OCI-LY7 (cell line): Measurements from ENCODE around the gene FLRT1.

Experiments
- EZH2phosphoT487 ChIP-seq: fragments of 200-600 bp; sonication (generic); IDR thresholded peaks from 2 replicates; pipeline ENCODE4 v1.6.1; 2018; ENCODE audit warnings: low read depth, borderline replicate concordance, mild to moderate bottlenecking, mixed run types, antibody characterized with exemption, low read length, moderate library complexity, mixed read lengths
- TF ChIP-seq, protein P1 (sequence below): fragments of 200-600 bp; sonication (generic); conservative IDR thresholded peaks from 2 replicates; pipeline ENCODE4 v1.5.1; 2014; ENCODE audit warnings: mild to moderate bottlenecking, antibody characterized with exemption, low read length, moderate library complexity, mixed read lengths

DNA sequence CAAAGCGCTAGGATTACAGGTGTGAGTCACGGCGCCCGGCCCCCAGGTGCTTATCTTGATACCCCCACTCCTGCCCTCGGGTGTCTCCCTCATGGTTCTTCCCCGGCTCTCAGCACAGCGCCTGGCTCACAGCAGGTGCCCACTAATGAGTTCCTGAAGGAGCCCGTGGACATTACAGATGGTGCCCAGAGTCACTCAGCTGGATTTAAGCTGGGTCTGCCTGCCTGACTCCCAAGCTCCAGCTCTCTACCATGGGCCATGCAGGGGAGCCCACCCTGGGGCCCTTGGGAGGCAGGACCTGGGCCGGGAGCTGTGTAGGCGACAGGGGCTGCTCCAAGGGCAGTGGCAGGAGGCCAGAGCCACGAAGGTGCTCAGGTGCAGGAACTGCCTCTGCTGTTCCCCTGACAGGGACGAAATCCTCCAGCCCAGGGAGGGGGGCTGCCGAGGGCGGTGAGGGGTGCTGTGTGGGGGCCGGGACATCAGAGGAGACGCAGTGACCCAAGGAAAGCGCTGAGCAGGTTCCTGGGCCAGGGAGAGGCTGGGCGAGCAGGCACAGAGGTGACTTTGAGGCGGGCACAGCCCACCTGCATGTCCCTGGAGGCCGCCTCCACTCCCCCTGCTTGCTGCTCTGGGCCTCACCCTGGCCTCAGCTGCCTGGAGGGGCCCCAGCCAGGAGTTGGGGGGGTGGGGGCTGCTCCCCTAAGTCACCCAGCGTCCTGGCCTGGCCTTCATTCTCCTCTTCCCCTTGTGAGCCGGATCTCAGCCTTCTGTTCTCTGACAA, 14.6 kb upstream of the FLRT1 start:
- TF ChIP-seq, protein P1, sequence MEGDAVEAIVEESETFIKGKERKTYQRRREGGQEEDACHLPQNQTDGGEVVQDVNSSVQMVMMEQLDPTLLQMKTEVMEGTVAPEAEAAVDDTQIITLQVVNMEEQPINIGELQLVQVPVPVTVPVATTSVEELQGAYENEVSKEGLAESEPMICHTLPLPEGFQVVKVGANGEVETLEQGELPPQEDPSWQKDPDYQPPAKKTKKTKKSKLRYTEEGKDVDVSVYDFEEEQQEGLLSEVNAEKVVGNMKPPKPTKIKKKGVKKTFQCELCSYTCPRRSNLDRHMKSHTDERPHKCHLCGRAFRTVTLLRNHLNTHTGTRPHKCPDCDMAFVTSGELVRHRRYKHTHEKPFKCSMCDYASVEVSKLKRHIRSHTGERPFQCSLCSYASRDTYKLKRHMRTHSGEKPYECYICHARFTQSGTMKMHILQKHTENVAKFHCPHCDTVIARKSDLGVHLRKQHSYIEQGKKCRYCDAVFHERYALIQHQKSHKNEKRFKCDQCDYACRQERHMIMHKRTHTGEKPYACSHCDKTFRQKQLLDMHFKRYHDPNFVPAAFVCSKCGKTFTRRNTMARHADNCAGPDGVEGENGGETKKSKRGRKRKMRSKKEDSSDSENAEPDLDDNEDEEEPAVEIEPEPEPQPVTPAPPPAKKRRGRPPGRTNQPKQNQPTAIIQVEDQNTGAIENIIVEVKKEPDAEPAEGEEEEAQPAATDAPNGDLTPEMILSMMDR = no peak
- no peak for TF ChIP-seq EZH2phosphoT487
